Erythroblast (primary cell): ENCODE results near the gene FARP1.

Source experiments
- GATA1 ChIP-seq: IDR thresholded peaks from 2 replicates; pipeline ENCODE4 v1.6.1; 2011; ENCODE audit warnings: low read depth, mild to moderate bottlenecking, control low read depth, low read length, moderate library complexity
- POLR2A ChIP-seq: IDR thresholded peaks from 2 replicates; pipeline ENCODE4 v1.6.1; 2011; ENCODE audit warnings: mild to moderate bottlenecking, low read length

DNA sequence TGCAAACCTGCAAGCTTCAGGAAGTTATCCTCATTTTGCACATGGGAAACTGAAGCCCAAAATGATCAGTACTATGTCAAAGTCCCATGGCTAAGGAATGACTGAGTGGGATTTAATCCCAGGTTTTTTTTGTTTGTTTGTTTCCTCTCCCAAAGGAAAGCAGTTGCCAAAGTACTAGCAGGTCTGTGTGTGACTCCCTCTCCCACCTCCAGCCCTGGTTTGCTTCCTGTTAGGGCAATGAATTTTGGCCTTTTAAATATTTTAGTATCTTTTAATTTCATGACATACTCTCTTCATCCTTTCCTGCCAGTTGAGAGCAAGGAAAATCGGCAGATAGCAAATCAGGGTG, 168.3 kb downstream of the FARP1 start:
- TF ChIP-seq POLR2A = no peak
- TF ChIP-seq GATA1 = no peak
